ENCODE data around the gene S100A7A. TPM values are rescaled to one million over a fixed set of nuclear protein-coding genes. Genes with fewer than 3 reads are reported as not detected.

Gene S100A7A
- total and polyA plus RNA-seq, 2 donors (not counting 1 experiment from before 2014, with no cell fraction given), result not detected

DNA sequence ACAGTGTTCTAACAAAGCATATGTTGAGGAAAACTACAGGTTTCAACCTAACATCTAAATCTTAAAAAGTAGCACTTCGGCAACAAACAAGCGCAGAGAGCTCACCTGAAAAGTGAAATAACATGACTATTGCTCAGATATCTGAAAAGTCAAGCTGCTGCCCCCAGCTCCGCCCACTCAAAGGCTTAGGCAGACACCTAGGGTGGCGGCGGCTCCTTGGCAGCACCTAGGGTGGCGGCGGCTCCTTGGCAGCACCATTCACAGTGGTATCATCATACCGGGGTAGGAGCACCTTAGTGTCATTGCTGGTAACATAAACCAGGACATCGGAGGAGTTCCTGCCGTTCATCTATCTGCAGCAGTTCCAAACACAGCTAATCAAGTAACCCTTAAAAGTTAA lies 36.7 kb upstream of the S100A7A start:
- DNase-seq (no peak), ATAC-seq (ENCODE audit: low read depth) (no peak)
- H3K36me3 ChIP-seq (replicated peaks in 1 of 2; ENCODE audit: control extremely low read depth in 1 of 2, control insufficient read depth in 1 of 2, extremely low read depth in 1 of 2, insufficient read depth in 2 of 2, low read length in 1 of 2), result no peaks in the 10 kb centered on the region
- peaks cover 0 to 6% (median 0%) of the 10 kb centered on the region in 3 donors for H3K9me3 ChIP-seq (ENCODE audit: control extremely low read depth in 1 of 3, control insufficient read depth in 2 of 3, insufficient read depth in 1 of 3, low read length in 2 of 3)
- no peak overlapping the region for H3K4me2 ChIP-seq (replicated peaks; ENCODE audit: low read depth, low read length, poor library complexity, severe bottlenecking)
- ChIA-PET CTCF (no interaction called here), POLR2A (no interaction called here)
- TF ChIP-seq, protein P1, sequence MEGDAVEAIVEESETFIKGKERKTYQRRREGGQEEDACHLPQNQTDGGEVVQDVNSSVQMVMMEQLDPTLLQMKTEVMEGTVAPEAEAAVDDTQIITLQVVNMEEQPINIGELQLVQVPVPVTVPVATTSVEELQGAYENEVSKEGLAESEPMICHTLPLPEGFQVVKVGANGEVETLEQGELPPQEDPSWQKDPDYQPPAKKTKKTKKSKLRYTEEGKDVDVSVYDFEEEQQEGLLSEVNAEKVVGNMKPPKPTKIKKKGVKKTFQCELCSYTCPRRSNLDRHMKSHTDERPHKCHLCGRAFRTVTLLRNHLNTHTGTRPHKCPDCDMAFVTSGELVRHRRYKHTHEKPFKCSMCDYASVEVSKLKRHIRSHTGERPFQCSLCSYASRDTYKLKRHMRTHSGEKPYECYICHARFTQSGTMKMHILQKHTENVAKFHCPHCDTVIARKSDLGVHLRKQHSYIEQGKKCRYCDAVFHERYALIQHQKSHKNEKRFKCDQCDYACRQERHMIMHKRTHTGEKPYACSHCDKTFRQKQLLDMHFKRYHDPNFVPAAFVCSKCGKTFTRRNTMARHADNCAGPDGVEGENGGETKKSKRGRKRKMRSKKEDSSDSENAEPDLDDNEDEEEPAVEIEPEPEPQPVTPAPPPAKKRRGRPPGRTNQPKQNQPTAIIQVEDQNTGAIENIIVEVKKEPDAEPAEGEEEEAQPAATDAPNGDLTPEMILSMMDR (IDR thresholded peaks at IDR 0.05), result no peak
- TF ChIP-seq EZH2 (IDR thresholded peaks at IDR 0.05; ENCODE audit: borderline replicate concordance, insufficient read depth, low read depth, low read length, poor library complexity, severe bottlenecking), result no peak
- no peak overlapping the region for H3K4me3 ChIP-seq (ENCODE audit: control extremely low read depth in 1 of 5, extremely low read depth in 1 of 5, insufficient read depth in 1 of 5, low read depth in 2 of 5, low read length in 4 of 5)
- intact Hi-C loops (cut with micrococcal nuclease), result no loop called here
- no peak overlapping the region for H3K27ac ChIP-seq (ENCODE audit: low read length in 2 of 2)
- no peaks in the 10 kb centered on the region for H4K20me1 ChIP-seq (ENCODE audit: control insufficient read depth, insufficient read depth, low read length, poor library complexity, severe bottlenecking)
- H3K9me3 Mint-ChIP-seq (ENCODE audit: insufficient read depth), result no peaks in the 10 kb centered on the region
- no peak overlapping the region for H3K4me3 Mint-ChIP-seq
- no peaks in the 10 kb centered on the region for H3K4me1 Mint-ChIP-seq
- peaks cover 0 to 10% (median 4%) of the 10 kb centered on the region in 4 experiments for H3K27me3 ChIP-seq (replicated peaks in 1 of 4; ENCODE audit: control extremely low read depth in 1 of 4, control insufficient read depth in 3 of 4, insufficient read depth in 4 of 4, low read length in 3 of 4)
- H3K79me2 ChIP-seq (ENCODE audit: control insufficient read depth, insufficient read depth, low read length), result no peaks in the 10 kb centered on the region
- 95% methylated on average over 7 of the region's 10 CpGs for WGBS (ENCODE audit: insufficient coverage)
- H3K9ac ChIP-seq (ENCODE audit: low read length), result no peak overlapping the region
- no peak overlapping the region for H3K27ac Mint-ChIP-seq
- peaks cover 45% of the 10 kb centered on the region for H3K27me3 Mint-ChIP-seq
- H3K4me1 ChIP-seq (ENCODE audit: control insufficient read depth in 2 of 2, insufficient read depth in 2 of 2, low read length in 2 of 2), result no peaks in the 10 kb centered on the region
- H2AFZ ChIP-seq (ENCODE audit: insufficient read depth, low read depth, low read length, poor library complexity, severe bottlenecking), result no peak overlapping the region

DNA sequence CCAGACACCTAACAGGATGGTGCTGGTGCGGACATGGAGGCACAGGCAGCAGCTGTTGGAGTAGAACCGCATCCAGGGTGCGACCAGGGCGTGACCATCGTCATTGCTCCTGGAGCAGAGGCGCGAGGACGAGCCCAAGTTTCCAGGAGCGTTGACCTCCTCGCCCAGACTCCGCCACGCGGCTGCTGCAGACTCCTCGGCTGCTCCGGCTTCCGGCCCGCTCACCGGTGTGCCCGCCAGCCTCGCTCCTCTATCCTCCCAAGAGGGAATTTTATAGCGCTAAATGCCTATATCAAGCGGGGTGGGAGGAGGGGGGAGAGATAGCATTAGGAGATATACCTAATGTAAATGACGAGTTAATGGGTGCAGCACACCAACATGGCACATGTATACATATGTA lies 35.6 kb upstream of the S100A7A start:
- Mint-ChIP-seq H3K4me3 (no peak overlapping the region), H3K9me3 (ENCODE audit: insufficient read depth) (no peaks in the 10 kb centered on the region), H3K27me3 (peaks cover 43% of the 10 kb centered on the region), H3K27ac (no peak overlapping the region), H3K4me1 (no peaks in the 10 kb centered on the region)
- WGBS (ENCODE audit: insufficient coverage), result 100% methylated on average over 13 of the region's 23 CpGs
- Histone ChIP-seq H3K27me3 (replicated peaks in 1 of 4; ENCODE audit: control extremely low read depth in 1 of 4, control insufficient read depth in 3 of 4, insufficient read depth in 4 of 4, low read length in 3 of 4) (peaks cover 0 to 7% (median 3%) of the 10 kb centered on the region in 4 experiments), H2AFZ (ENCODE audit: insufficient read depth, low read depth, low read length, poor library complexity, severe bottlenecking) (no peak overlapping the region), H3K4me2 (replicated peaks; ENCODE audit: low read depth, low read length, poor library complexity, severe bottlenecking) (no peak overlapping the region), H3K27ac (ENCODE audit: low read length in 2 of 2) (no peak overlapping the region), H3K79me2 (ENCODE audit: control insufficient read depth, insufficient read depth, low read length) (no peaks in the 10 kb centered on the region), H3K36me3 (replicated peaks in 1 of 2; ENCODE audit: control extremely low read depth in 1 of 2, control insufficient read depth in 1 of 2, extremely low read depth in 1 of 2, insufficient read depth in 2 of 2, low read length in 1 of 2) (no peaks in the 10 kb centered on the region), H3K4me3 (ENCODE audit: control extremely low read depth in 1 of 5, extremely low read depth in 1 of 5, insufficient read depth in 1 of 5, low read depth in 2 of 5, low read length in 4 of 5) (no peak overlapping the region), H3K4me1 (ENCODE audit: control insufficient read depth in 2 of 2, insufficient read depth in 2 of 2, low read length in 2 of 2) (no peaks in the 10 kb centered on the region), H4K20me1 (ENCODE audit: control insufficient read depth, insufficient read depth, low read length, poor library complexity, severe bottlenecking) (no peaks in the 10 kb centered on the region), H3K9me3 (ENCODE audit: control extremely low read depth in 1 of 3, control insufficient read depth in 2 of 3, insufficient read depth in 1 of 3, low read length in 2 of 3) (peaks cover 0 to 6% (median 0%) of the 10 kb centered on the region in 3 donors), H3K9ac (ENCODE audit: low read length) (no peak overlapping the region)
- POLR2A ChIA-PET, result no interaction called here
- DNase-seq (no peak), ATAC-seq (ENCODE audit: low read depth) (no peak)
- CTCF ChIA-PET, result no interaction called here
- intact Hi-C loops (cut with micrococcal nuclease), result no loop called here
- TF ChIP-seq, protein P1 (IDR thresholded peaks at IDR 0.05), result no peak
- TF ChIP-seq EZH2 (IDR thresholded peaks at IDR 0.05; ENCODE audit: borderline replicate concordance, insufficient read depth, low read depth, low read length, poor library complexity, severe bottlenecking), result no peak

Measured in B cell (primary cell).